Kidney (tissue), 14 donors: ENCODE measurements around the gene EEA1. TPM values are rescaled to one million over a fixed set of nuclear protein-coding genes. Genes with fewer than 3 reads are reported as not detected.

ENCODE experiments used
- DNase-seq, 5 donors: peaks; one replicate each; pipeline ENCODE4 v3.0.0-alpha.2; 2013 to 2020
- FAIRE-seq: peaks from 2 replicates; lab custom pipeline; 2012; peaks lifted over from hg19 to GRCh38; lab: Jason Lieb, UNC
- H3K27ac ChIP-seq, 2 donors: one replicate each; pipeline ENCODE4 v1.7.0; 2013; ENCODE audit warnings: low read depth in 2 of 2, low read length in 2 of 2, inconsistent platforms in 1 of 2
- H3K27me3 ChIP-seq: one replicate; pipeline ENCODE4 v1.7.1; 2013; ENCODE audit warnings: low read length, inconsistent platforms; ENCODE audit not compliant: control insufficient read depth, insufficient read depth
- H3K36me3 ChIP-seq, 3 donors: one replicate each; pipeline versions ENCODE4 v1.7.0 to v1.7.1; 2013; ENCODE audit warnings: low read length in 3 of 3, control low read depth in 1 of 3, inconsistent platforms in 1 of 3; ENCODE audit not compliant: insufficient read depth in 3 of 3, control insufficient read depth in 2 of 3
- H3K4me1 ChIP-seq, 3 donors: one replicate each; pipeline versions ENCODE4 v1.7.0 to v1.7.1; 2013; ENCODE audit warnings: low read length in 3 of 3, inconsistent platforms in 1 of 3, low read depth in 1 of 3; ENCODE audit not compliant: control insufficient read depth in 2 of 3, insufficient read depth in 2 of 3
- H3K4me3 ChIP-seq, 3 donors: one replicate each; pipeline versions ENCODE4 v1.7.0 to v1.8.1; 2013; ENCODE audit warnings: low read length in 3 of 3, control low read depth in 1 of 3, inconsistent platforms in 1 of 3
- H3K9ac ChIP-seq, 3 donors: one replicate each; pipeline versions ENCODE4 v1.7.0 to v1.7.1; 2013; ENCODE audit warnings: low read length in 3 of 3, control low read depth in 1 of 3, inconsistent platforms in 1 of 3
- H3K9me3 ChIP-seq, 3 donors: one replicate each; pipeline versions ENCODE4 v1.7.0 to v1.7.1; 2013; ENCODE audit warnings: low read length in 3 of 3, control low read depth in 1 of 3, inconsistent platforms in 1 of 3; ENCODE audit not compliant: control insufficient read depth in 2 of 3, insufficient read depth in 1 of 3
- intact Hi-C: fragments of 100-400 bp; cut with DNase I; formaldehyde crosslinking; loops from one replicate; pipeline ENCODE4 v1.11.1; 2022
- polyA plus RNA-seq: library from polyadenylated mRNA; stranded (reverse); fragments of 350-450 nt; fragmentation: Illumina TruSeq; extraction: RNeasy Lipid Tissue Mini Kit (QIAGEN cat#74804); gene quantifications from one replicate; pipeline ENCODE4 v1.2.3, GENCODE V29; 2014; ENCODE audit warnings: low read depth, low replicate concordance; ENCODE audit not compliant: insufficient read depth
- total RNA-seq: library from RNA; stranded (reverse); fragmentation: NEBNext Ultra II Directional; extraction: Animal tissue kit (Norgen Biotek cat#: 25700); gene quantifications from one replicate; pipeline ENCODE4 v1.2.1, GENCODE V29; 2021
- TF ChIP-seq, protein P1 (sequence below): IDR thresholded peaks from 3 replicates; pipeline ENCODE4 v1.5.1; 2012; ENCODE audit warnings: mild to moderate bottlenecking, moderate library complexity, borderline replicate concordance; ENCODE audit not compliant: insufficient read depth; ENCODE audit errors: extremely low read depth
- donor health status: control.
- donor health status: control.
- donor health status: control.
- donor health status: control.
- donor health status: control.
- donor health status: DM: yes; HTN: yes; CAD: no.
- donor health status: Normal renal cell carcinoma (clear cell type).

The EEA1 gene
- total and polyA plus RNA-seq, 2 donors from 2014 or later: 2.5 to 30.2 TPM

DNA sequence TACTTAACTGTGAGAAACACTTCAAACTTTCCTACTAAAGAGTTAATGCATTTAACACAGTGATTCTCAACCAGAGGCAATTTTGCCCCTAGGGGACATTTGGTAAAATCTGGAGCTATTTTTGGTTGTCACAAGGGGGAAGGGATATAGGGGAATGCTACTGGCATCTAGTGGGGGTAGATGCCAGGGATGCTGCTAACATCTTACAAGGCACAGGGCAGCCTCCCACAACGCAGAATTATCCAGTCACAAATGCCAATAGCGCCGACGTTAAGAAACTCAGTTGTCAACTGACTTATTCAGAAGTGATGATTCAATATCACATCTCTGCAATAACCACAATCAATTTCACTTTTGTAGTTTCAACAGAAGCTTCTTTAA lies 2.0 kb downstream of the EEA1 start:
- FAIRE-seq: no peak

DNA sequence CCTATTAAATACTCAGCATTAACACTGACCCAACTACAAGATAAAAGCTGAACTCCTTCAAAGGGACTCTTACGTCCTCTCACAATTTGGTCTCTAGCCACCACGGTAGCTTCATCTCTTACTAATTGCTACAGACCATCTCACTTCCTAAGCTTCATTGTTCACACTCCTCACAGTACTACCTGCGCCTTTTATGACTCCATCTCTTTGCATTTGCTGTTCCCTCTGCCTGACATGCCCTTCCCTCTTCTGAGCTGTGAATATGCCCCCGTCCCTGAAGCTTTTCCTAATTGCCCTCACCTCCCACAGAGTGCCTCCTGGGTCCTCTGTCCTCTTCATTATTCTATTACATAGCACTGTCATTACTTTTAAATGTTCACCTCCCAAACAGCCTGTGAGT lies 2.5 kb downstream of the EEA1 start:
- Histone ChIP-seq H3K4me3 (no peak overlapping the region), H3K27ac (no peak overlapping the region), H3K9ac (no peak overlapping the region), H3K9me3 (no peaks in the 10 kb centered on the region), H3K36me3 (no peaks in the 10 kb centered on the region), H3K4me1 (peaks cover 0 to 9% (median 8%) of the 10 kb centered on the region in 3 donors), H3K27me3 (no peaks in the 10 kb centered on the region)
- intact Hi-C loops: no loop called here
- TF ChIP-seq, protein P1, sequence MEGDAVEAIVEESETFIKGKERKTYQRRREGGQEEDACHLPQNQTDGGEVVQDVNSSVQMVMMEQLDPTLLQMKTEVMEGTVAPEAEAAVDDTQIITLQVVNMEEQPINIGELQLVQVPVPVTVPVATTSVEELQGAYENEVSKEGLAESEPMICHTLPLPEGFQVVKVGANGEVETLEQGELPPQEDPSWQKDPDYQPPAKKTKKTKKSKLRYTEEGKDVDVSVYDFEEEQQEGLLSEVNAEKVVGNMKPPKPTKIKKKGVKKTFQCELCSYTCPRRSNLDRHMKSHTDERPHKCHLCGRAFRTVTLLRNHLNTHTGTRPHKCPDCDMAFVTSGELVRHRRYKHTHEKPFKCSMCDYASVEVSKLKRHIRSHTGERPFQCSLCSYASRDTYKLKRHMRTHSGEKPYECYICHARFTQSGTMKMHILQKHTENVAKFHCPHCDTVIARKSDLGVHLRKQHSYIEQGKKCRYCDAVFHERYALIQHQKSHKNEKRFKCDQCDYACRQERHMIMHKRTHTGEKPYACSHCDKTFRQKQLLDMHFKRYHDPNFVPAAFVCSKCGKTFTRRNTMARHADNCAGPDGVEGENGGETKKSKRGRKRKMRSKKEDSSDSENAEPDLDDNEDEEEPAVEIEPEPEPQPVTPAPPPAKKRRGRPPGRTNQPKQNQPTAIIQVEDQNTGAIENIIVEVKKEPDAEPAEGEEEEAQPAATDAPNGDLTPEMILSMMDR: no peak
- FAIRE-seq (no peak), DNase-seq (no peak)

More for the DNA sequence above, 2.0 kb downstream of the EEA1 start:
- no peaks in the 10 kb centered on the region for H3K36me3 ChIP-seq
- no peak overlapping the region for H3K9ac ChIP-seq
- no peaks in the 10 kb centered on the region for H3K27me3 ChIP-seq
- peak overlapping the region in 1 of 3 donors; percentile 71 for H3K4me3 ChIP-seq
- TF ChIP-seq, protein P1: no peak
- H3K27ac ChIP-seq: peak overlapping the region in 1 of 2 donors; percentile 45
- peaks cover 0 to 9% (median 8%) of the 10 kb centered on the region in 3 donors for H3K4me1 ChIP-seq
- intact Hi-C loops: no loop called here
- no peaks in the 10 kb centered on the region for H3K9me3 ChIP-seq
- peak in 2 of 5 donors; percentile 17 to 44 for DNase-seq

DNA sequence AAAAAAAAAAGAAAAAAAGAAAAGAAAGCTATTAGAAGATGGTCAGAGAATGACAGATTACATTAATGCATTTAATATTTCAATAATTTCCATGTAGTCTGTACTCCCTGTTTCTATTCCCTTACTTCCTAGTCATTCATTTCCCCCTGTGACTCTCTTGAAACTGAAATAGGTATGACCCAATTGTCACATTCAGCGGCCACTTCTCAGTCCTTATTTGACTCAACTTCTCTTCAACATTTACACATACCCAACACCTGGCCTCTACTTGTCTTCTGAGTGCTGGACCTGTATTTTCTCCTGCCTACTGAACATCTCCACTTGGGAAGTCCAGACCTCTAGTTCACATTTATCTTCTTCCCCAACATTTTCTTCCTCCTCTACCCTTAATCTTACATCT lies 7.2 kb downstream of the EEA1 start:
- DNase-seq (no peak), FAIRE-seq (no peak)
- H3K4me3 ChIP-seq: no peak overlapping the region
- H3K27me3 ChIP-seq: no peaks in the 10 kb centered on the region
- no peaks in the 10 kb centered on the region for H3K9me3 ChIP-seq
- intact Hi-C loops: no loop called here
- H3K9ac ChIP-seq: no peak overlapping the region
- H3K27ac ChIP-seq: no peak overlapping the region
- H3K4me1 ChIP-seq: peaks cover 0 to 3% (median 0%) of the 10 kb centered on the region in 3 donors
- no peaks in the 10 kb centered on the region for H3K36me3 ChIP-seq
- TF ChIP-seq, protein P1: no peak

DNA sequence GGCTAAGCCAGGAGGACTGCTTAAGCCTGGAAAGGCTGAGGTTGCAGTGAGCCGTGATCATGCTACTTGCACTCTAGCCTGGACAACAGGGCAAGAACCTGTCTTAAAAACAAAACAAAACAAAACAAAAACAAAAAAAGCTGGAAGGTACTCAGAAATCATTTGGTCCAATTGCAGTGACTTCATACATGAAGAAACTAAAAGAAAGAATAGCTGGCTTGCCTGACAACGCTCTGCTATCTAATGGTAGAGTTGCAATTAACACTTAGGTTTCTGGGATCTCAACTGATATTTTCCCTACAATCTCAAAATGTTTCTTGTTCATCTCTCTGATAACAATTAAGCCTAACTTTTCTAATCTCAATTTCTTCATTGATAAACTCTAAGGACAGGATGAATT lies 13.7 kb downstream of the EEA1 start:
- DNase-seq (no peak), FAIRE-seq (no peak)
- Histone ChIP-seq H3K27ac (no peak overlapping the region), H3K9ac (no peak overlapping the region), H3K4me3 (no peak overlapping the region), H3K4me1 (peaks cover 0 to 6% (median 0%) of the 10 kb centered on the region in 3 donors), H3K36me3 (no peaks in the 10 kb centered on the region), H3K27me3 (no peaks in the 10 kb centered on the region), H3K9me3 (no peaks in the 10 kb centered on the region)
- TF ChIP-seq, protein P1: no peak
- intact Hi-C loops: loop anchor here (10.0 kb wide), 1 partner anchor 51 kb away; no protein-coding TSS in a partner anchor
